Occipital lobe (tissue), 2 donors: Measurements from ENCODE around the gene NME8. TPM values are rescaled to one million over a fixed set of nuclear protein-coding genes. Genes with fewer than 3 reads are reported as not detected.

ENCODE experiments used
- DNase-seq: peaks from one replicate; lab custom pipeline; 2025; lab: John Stamatoyannopoulos, UW
- total RNA-seq: library from RNA; depleted of rRNA; stranded (reverse); fragments of >200 nt; gene quantifications from one replicate; pipeline ENCODE4 v1.2.3, GENCODE V29; 2014

Gene NME8
- total RNA-seq, 1 donor from 2014 or later: not detected

GRCh38 chr7:37933018-37933566 lies 84.7 kb downstream of the NME8 start:
- DNase-seq: no peak

DNA sequence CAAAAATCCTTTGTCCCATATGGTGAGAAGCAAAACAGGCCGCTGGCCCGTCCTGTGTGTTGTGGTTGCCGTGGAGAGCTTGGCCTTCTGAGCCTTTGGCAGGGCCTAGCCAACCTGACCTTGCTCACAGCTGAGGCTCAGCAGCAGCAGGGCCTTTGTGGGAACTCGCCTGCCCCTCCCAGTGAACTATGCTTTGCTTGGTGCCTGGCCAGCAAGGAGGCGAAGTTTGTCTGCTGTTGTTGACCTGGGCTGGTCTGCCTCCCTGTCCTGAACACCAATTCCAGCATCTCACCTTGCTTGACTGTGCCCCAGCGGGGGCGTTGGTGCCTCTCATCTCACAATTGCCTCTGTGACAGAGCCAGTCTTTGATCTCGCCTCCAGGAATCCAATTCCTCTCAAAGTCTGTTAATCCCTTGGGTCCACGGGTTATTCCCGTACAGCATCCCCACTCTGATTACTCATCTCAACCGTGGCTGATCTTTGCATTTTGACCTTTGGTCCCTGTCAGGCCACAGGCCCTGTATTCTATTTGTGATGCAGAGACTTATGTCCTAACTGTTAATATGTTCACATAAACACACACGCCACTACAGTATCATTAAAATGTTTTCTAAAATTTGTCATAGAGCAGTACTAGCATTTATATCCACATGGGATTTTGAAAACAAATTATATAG lies 94.7 kb downstream of the NME8 start:
- DNase-seq: peak; percentile 3

DNA sequence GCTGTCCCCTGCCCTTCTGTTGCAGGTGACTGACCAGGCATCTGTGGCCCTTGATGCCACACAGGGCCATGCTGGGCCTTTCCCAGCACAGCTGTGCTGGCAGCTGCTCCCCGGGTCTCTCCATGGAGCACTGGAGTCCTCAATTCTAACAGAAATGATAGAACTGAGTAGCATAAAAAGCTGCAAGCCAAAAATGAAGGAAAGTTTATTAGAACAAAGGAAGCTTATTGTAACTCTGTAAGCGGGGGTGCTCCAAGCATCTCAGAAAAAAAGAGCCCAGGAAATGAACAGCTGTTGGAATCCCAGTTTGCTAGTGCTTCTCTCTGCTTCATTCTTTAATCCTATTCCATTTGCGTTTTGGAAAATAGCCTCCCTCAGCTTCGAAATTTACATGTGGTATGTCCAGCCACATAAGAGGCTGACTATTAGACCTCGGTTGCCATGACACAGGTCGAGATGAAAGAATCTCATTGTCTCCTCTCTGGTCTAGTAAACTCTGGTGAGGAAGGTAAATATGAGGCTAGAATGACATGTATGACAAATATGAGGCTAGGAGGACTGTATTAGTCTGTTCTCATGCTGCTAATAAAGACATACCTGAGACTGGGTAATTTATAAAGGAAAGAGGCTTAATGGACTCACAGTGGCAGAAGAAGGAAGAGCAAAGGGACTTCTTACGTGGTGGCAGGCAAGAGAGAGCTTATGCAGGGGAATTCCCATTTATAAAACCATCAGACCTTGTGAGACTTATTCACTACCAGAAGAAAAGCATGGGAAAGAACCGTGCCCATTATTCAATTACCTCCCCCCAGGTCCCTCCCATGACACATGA lies 95.7 kb downstream of the NME8 start:
- DNase-seq: no peak

- DNase-seq: no peak
These were observed 96.3 kb downstream of the NME8 start for GRCh38 chr7:37944737-37945054.

GRCh38 chr7:37945336-37945735 lies 96.9 kb downstream of the NME8 start:
- no peak for DNase-seq

DNA sequence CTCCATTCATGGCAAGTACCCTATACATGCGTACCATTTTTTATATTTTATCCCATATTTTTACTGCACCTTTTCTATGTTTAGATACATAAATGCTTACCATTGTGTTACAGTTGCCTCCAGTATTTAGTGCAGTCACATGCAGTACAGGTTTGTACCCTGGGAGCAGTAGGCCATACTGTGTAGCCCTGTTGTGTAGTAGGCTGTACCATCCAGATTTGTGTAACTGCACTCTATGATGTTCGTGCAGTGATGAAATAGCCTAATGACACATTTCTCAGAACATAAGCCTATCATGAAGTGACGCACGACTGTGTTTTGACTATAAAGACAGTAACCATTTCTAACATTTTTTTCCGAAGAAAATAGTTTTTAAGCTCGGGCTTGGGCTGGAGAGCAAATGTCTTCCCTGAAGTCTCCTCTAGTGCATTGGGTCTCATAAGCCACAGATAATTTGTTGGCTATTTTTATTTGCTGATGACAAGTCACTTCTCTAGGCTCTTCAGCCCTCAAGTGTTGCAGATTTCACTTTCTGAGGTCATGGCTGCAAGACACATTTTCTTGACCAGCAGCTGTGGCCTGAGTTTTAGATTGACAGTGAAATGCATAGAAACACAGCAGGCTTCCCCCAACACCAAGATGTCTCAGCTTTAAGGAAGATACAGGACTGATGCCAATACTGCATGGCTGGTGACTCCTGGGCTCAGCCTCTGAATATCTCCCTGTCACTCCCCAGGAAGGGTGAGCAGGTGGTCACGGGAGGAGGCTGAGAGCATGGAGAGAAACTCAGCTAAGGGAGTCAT lies 98.9 kb downstream of the NME8 start:
- DNase-seq: no peak

DNA sequence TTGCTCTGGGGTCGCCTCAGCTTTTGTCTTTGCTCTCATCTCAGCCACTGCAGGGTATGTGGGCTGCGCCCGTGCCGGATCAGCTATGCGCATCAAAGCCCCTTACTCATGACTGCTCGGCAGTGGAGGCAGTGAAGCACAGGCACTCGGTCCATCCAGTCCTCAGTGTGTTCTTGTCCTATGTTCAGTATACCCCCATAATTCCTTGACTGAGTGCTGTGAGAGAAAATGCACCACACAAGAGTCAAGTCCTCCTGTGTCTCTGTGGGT lies 99.5 kb downstream of the NME8 start:
- DNase-seq: no peak

Other genes starting within 250 kb of the NME8 start
- not detected for gene GPR141, start 164.8 kb upstream of the NME8 start, total RNA-seq
- gene SFRP4, start 68.2 kb downstream of the NME8 start, total RNA-seq: 1.1 TPM
- 16.4 TPM for gene EPDR1, start 72.0 kb downstream of the NME8 start, total RNA-seq